WTC11 (cell line): Measurements from ENCODE around the gene MTHFD1L. TPM values are rescaled to one million over a fixed set of nuclear protein-coding genes. Genes with fewer than 3 reads are reported as not detected.

Experiments used
- ATAC-seq: fragments of 200-7000 bp; cut with Tn5 transposase; 2 replicates; pipeline ENCODE4 v1.10.0; 2021; ENCODE audit warnings: mild to moderate bottlenecking, moderate library complexity
- CTCF ChIA-PET: fragments of 300-600 bp; sonication (Branson Sonifier 250); formaldehyde crosslinking; loops from one replicate; lab custom pipeline; 2021; ENCODE audit warnings: antibody characterized with exemption; lab: Charles Lee
- POLR2A ChIA-PET: fragments of 350-600 bp; sonication (Branson Sonifier 250); formaldehyde crosslinking; loops from one replicate; lab custom pipeline; 2021; ENCODE audit warnings: antibody characterized with exemption; lab: Charles Lee
- DNase-seq: peaks from one replicate; pipeline ENCODE4 v3.0.0; 2021; ENCODE audit warnings: low spot score
- H3K27ac Mint-ChIP-seq: 2 replicates; pipeline ENCODE4 v1.8.0; 2021; ENCODE audit warnings: mixed read lengths
- H3K27me3 Mint-ChIP-seq: 2 replicates; pipeline ENCODE4 v1.8.0; 2021; ENCODE audit warnings: low read depth, mild to moderate bottlenecking, moderate library complexity, mixed read lengths
- H3K36me3 Mint-ChIP-seq: 2 replicates; pipeline ENCODE4 v1.8.0; 2021; ENCODE audit warnings: mixed read lengths
- H3K4me1 Mint-ChIP-seq: 2 replicates; pipeline ENCODE4 v1.8.0; 2022; ENCODE audit warnings: mixed read lengths
- H3K4me3 Mint-ChIP-seq: 2 replicates; pipeline ENCODE4 v1.8.0; 2021; ENCODE audit warnings: mild to moderate bottlenecking, moderate library complexity, mixed read lengths
- H3K9me3 Mint-ChIP-seq: 2 replicates; pipeline ENCODE4 v1.8.0; 2021; ENCODE audit warnings: mixed read lengths
- CREB1 ChIP-seq: sonication (generic); formaldehyde crosslinking; IDR thresholded peaks from 2 replicates; pipeline ENCODE4 v1.8.0; 2023; ENCODE audit warnings: mild to moderate bottlenecking, missing genetic modification reagents
- ERG ChIP-seq: fragments of 250-450 bp; sonication (Bioruptor Pico); IDR thresholded peaks from 2 replicates; pipeline ENCODE4 v1.8.0; 2021; ENCODE audit warnings: mild to moderate bottlenecking
- FOXP1 ChIP-seq: sonication (generic); formaldehyde crosslinking; IDR thresholded peaks from 2 replicates; pipeline ENCODE4 v1.8.0; 2022; ENCODE audit warnings: missing genetic modification reagents, mild to moderate bottlenecking, moderate library complexity, borderline replicate concordance
- GRHL2 ChIP-seq: fragments of 250-450 bp; sonication (Bioruptor Pico); IDR thresholded peaks from 2 replicates; pipeline ENCODE4 v1.8.0; 2022; ENCODE audit warnings: mild to moderate bottlenecking, moderate library complexity; ENCODE audit not compliant: insufficient replicate concordance, severe bottlenecking
- IRF2 ChIP-seq: sonication (generic); formaldehyde crosslinking; IDR thresholded peaks from 2 replicates; pipeline ENCODE4 v1.8.0; 2022; ENCODE audit warnings: low read depth, missing genetic modification reagents, borderline replicate concordance
- JUN ChIP-seq: sonication (generic); formaldehyde crosslinking; IDR thresholded peaks from 2 replicates; pipeline ENCODE4 v1.8.0; 2023; ENCODE audit warnings: mild to moderate bottlenecking, missing genetic modification reagents
- MYBL2 ChIP-seq: sonication (generic); formaldehyde crosslinking; IDR thresholded peaks from 2 replicates; pipeline ENCODE4 v1.8.1; 2023; ENCODE audit warnings: mild to moderate bottlenecking, moderate library complexity, missing genetic modification reagents
- NR2C2 ChIP-seq: sonication (generic); formaldehyde crosslinking; IDR thresholded peaks from 2 replicates; pipeline ENCODE4 v1.8.0; 2022; ENCODE audit warnings: mild to moderate bottlenecking, missing genetic modification reagents
- total RNA-seq: library from RNA; stranded (reverse); gene quantifications from 3 replicates; pipeline ENCODE4 v1.2.3, GENCODE V29; 2021
- TF ChIP-seq, protein P1 (sequence below): sonication (generic); formaldehyde crosslinking; IDR thresholded peaks from 2 replicates; pipeline ENCODE4 v1.8.1; 2022; ENCODE audit warnings: mild to moderate bottlenecking, moderate library complexity, missing genetic modification reagents
- TF ChIP-seq, protein P2 (sequence below): fragments of 250-450 bp; sonication (Bioruptor Pico); IDR thresholded peaks from 2 replicates; pipeline ENCODE4 v1.9.0; 2021; ENCODE audit warnings: mild to moderate bottlenecking
- TF ChIP-seq, protein P3 (sequence below): sonication (generic); formaldehyde crosslinking; IDR thresholded peaks from 2 replicates; pipeline ENCODE4 v1.8.0; 2023; ENCODE audit warnings: mild to moderate bottlenecking, missing genetic modification reagents
- TF ChIP-seq, protein P4 (sequence below): fragments of 250-450 bp; sonication (Bioruptor Pico); IDR thresholded peaks from 2 replicates; pipeline ENCODE4 v1.9.0; 2021; ENCODE audit warnings: mild to moderate bottlenecking
- TF ChIP-seq, protein P5 (sequence below): sonication (generic); formaldehyde crosslinking; IDR thresholded peaks from 2 replicates; pipeline ENCODE4 v1.8.0; 2022; ENCODE audit warnings: missing genetic modification reagents

MTHFD1L gene
- total RNA-seq, 1 experiment from 2014 or later = 104 TPM

DNA sequence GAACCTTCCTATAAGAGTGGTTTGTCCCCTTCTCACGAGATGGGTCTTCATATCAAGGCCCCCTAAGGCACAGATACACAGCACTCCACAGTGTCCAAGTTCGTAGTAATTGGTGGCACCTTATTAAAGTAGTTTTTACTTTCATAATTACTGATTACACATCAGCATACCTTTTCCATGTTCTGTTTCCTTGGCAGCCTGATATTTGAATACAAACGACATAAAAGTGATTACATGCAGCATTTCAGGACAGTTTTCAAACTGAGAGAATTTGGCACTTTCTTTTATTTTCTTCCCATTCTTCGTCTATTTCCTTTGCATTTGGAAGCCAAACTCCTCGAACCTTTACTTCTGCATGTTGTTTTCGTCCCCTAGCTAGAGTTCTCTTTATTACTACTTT lies 139.7 kb downstream of the MTHFD1L start:
- DNase-seq = no peak
- H3K27me3 Mint-ChIP-seq = no peaks in the 10 kb centered on the region
- TF ChIP-seq NR2C2 (CRISPR knock-in tag) = no peak
- TF ChIP-seq, all 79 proteins: peak for 0
- no peaks in the 10 kb centered on the region for H3K9me3 Mint-ChIP-seq
- H3K4me3 Mint-ChIP-seq = no peak overlapping the region
- ATAC-seq = no peak
- H3K27ac Mint-ChIP-seq = no peak overlapping the region
- ChIA-PET POLR2A (no interaction called here), CTCF (interaction anchor here (1.3 to 2.1 kb wide), 2 partner anchors 9 to 113 kb away, joined by 3 to 17 read pairs; no protein-coding TSS in a partner anchor)
- 0 out of 2 replicates have a peak, but pooled peaks cover 5% of the 10 kb centered on the region for H3K36me3 Mint-ChIP-seq
- H3K4me1 Mint-ChIP-seq = peaks cover 56% of the 10 kb centered on the region

DNA sequence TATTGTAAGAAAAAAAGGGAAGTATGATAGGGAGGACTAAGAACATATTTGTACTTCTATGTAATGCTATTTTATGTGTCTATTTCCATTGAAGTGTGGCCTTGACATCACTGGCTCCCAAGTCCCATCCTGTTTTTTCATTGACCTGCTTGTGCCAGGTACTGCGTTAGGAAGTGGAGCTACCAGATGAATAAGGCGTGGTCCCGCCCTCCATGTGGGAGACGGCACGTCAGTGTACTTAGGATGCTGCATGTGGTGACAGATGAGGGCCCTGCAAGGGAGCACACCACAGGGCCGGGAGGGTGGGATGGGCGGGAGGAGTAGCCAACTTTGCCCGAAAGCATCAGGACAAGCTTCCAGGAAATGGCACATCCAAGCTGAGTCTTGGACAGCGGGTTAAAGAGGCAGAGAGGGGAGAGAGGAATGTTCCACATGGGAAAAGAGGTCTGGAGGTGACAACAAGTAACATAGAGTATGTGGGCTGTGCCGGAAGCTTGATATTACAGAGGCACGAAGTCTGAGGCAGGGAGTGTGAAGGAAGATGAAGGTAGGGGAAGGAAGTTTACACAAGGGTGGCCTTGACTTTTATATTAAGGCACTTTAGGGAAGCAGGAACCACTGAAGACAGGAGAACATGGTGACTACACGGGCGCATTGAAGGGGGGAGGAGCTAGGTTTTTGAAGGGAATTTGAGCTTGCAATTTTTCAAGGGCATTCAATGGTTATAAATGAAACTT lies 140.6 kb downstream of the MTHFD1L start:
- Mint-ChIP-seq H3K27me3 (no peaks in the 10 kb centered on the region), H3K4me3 (no peak overlapping the region), H3K9me3 (no peaks in the 10 kb centered on the region), H3K4me1 (peaks cover 57% of the 10 kb centered on the region), H3K27ac (no peak overlapping the region), H3K36me3 (0 out of 2 replicates have a peak, but pooled peaks cover 6% of the 10 kb centered on the region)
- ChIA-PET CTCF (interaction anchor here (0.6 to 2.1 kb wide), 5 partner anchors 8 to 315 kb away, joined by 3 to 17 read pairs (median 4); no protein-coding TSS in a partner anchor), POLR2A (no interaction called here)
- ATAC-seq = no peak
- TF ChIP-seq NR2C2 (CRISPR knock-in tag) (no peak), FOXP1 (CRISPR knock-in tag) (no peak), JUN (CRISPR knock-in tag) (no peak), IRF2 (CRISPR knock-in tag) (no peak), ERG (CRISPR knock-in tag) (no peak), CREB1 (CRISPR knock-in tag) (no peak), MYBL2 (CRISPR knock-in tag) (no peak), GRHL2 (no peak)
- TF ChIP-seq, protein P1, sequence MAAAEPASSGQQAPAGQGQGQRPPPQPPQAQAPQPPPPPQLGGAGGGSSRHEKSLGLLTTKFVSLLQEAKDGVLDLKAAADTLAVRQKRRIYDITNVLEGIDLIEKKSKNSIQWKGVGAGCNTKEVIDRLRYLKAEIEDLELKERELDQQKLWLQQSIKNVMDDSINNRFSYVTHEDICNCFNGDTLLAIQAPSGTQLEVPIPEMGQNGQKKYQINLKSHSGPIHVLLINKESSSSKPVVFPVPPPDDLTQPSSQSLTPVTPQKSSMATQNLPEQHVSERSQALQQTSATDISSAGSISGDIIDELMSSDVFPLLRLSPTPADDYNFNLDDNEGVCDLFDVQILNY (CRISPR knock-in tag) = no peak
- TF ChIP-seq, protein P2, sequence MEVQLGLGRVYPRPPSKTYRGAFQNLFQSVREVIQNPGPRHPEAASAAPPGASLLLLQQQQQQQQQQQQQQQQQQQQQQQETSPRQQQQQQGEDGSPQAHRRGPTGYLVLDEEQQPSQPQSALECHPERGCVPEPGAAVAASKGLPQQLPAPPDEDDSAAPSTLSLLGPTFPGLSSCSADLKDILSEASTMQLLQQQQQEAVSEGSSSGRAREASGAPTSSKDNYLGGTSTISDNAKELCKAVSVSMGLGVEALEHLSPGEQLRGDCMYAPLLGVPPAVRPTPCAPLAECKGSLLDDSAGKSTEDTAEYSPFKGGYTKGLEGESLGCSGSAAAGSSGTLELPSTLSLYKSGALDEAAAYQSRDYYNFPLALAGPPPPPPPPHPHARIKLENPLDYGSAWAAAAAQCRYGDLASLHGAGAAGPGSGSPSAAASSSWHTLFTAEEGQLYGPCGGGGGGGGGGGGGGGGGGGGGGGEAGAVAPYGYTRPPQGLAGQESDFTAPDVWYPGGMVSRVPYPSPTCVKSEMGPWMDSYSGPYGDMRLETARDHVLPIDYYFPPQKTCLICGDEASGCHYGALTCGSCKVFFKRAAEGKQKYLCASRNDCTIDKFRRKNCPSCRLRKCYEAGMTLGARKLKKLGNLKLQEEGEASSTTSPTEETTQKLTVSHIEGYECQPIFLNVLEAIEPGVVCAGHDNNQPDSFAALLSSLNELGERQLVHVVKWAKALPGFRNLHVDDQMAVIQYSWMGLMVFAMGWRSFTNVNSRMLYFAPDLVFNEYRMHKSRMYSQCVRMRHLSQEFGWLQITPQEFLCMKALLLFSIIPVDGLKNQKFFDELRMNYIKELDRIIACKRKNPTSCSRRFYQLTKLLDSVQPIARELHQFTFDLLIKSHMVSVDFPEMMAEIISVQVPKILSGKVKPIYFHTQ (CRISPR knock-in tag) = no peak
- TF ChIP-seq, protein P3, sequence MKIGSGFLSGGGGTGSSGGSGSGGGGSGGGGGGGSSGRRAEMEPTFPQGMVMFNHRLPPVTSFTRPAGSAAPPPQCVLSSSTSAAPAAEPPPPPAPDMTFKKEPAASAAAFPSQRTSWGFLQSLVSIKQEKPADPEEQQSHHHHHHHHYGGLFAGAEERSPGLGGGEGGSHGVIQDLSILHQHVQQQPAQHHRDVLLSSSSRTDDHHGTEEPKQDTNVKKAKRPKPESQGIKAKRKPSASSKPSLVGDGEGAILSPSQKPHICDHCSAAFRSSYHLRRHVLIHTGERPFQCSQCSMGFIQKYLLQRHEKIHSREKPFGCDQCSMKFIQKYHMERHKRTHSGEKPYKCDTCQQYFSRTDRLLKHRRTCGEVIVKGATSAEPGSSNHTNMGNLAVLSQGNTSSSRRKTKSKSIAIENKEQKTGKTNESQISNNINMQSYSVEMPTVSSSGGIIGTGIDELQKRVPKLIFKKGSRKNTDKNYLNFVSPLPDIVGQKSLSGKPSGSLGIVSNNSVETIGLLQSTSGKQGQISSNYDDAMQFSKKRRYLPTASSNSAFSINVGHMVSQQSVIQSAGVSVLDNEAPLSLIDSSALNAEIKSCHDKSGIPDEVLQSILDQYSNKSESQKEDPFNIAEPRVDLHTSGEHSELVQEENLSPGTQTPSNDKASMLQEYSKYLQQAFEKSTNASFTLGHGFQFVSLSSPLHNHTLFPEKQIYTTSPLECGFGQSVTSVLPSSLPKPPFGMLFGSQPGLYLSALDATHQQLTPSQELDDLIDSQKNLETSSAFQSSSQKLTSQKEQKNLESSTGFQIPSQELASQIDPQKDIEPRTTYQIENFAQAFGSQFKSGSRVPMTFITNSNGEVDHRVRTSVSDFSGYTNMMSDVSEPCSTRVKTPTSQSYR = no peak
- TF ChIP-seq, protein P4, sequence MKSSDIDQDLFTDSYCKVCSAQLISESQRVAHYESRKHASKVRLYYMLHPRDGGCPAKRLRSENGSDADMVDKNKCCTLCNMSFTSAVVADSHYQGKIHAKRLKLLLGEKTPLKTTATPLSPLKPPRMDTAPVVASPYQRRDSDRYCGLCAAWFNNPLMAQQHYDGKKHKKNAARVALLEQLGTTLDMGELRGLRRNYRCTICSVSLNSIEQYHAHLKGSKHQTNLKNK = no peak
- TF ChIP-seq, protein P5, sequence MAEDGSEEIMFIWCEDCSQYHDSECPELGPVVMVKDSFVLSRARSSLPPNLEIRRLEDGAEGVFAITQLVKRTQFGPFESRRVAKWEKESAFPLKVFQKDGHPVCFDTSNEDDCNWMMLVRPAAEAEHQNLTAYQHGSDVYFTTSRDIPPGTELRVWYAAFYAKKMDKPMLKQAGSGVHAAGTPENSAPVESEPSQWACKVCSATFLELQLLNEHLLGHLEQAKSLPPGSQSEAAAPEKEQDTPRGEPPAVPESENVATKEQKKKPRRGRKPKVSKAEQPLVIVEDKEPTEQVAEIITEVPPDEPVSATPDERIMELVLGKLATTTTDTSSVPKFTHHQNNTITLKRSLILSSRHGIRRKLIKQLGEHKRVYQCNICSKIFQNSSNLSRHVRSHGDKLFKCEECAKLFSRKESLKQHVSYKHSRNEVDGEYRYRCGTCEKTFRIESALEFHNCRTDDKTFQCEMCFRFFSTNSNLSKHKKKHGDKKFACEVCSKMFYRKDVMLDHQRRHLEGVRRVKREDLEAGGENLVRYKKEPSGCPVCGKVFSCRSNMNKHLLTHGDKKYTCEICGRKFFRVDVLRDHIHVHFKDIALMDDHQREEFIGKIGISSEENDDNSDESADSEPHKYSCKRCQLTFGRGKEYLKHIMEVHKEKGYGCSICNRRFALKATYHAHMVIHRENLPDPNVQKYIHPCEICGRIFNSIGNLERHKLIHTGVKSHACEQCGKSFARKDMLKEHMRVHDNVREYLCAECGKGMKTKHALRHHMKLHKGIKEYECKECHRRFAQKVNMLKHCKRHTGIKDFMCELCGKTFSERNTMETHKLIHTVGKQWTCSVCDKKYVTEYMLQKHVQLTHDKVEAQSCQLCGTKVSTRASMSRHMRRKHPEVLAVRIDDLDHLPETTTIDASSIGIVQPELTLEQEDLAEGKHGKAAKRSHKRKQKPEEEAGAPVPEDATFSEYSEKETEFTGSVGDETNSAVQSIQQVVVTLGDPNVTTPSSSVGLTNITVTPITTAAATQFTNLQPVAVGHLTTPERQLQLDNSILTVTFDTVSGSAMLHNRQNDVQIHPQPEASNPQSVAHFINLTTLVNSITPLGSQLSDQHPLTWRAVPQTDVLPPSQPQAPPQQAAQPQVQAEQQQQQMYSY (CRISPR knock-in tag) = no peak
- no peak for DNase-seq
